GM12865 (cell line): ENCODE measurements around the gene KLHL33.

Source experiments
- DNase-seq: peaks from one replicate; pipeline ENCODE4 v3.0.0; 2010; ENCODE audit warnings: low read depth
- H3K4me3 ChIP-seq: 2 replicates; pipeline ENCODE4 v1.5.1; 2011; ENCODE audit warnings: mild to moderate bottlenecking, low read depth, low read length, control low read depth
- TF ChIP-seq, protein P1 (sequence below): IDR thresholded peaks from 2 replicates; pipeline ENCODE4 v1.5.1; 2011; ENCODE audit warnings: low read length, control low read depth, low read depth, inconsistent platforms; ENCODE audit not compliant: insufficient read depth; ENCODE audit errors: missing control alignments

The KLHL33 gene, protein sequence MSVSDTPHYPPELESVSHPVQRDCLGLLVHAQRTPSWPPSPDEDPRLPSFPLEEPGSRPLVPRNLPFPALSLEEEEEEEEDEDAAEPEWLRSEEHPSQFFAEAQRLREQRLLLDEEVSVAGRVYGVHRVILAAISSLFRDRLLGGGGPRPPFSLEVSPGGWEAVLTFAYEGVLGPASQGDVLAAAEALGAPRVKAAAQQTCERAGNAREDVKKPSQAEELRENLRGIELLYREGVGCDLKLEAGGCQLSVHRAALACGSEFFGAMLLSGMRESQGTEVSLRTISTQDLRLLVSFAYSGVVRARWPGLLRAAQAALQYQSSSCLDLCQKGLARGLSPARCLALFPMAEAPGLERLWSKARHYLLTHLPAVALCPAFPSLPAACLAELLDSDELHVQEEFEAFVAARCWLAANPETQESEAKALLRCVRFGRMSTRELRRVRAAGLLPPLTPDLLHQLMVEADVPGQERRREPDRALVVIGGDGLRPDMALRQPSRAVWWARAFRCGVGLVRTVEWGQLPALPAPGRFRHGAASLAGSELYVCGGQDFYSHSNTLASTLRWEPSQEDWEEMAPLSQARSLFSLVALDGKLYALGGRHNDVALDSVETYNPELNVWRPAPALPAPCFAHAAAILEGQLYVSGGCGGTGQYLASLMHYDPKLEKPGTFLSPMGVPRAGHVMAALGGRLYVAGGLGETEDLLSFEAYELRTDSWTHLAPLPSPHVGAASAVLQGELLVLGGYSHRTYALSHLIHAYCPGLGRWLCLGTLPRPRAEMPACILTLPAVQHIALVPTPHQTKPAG

DNA sequence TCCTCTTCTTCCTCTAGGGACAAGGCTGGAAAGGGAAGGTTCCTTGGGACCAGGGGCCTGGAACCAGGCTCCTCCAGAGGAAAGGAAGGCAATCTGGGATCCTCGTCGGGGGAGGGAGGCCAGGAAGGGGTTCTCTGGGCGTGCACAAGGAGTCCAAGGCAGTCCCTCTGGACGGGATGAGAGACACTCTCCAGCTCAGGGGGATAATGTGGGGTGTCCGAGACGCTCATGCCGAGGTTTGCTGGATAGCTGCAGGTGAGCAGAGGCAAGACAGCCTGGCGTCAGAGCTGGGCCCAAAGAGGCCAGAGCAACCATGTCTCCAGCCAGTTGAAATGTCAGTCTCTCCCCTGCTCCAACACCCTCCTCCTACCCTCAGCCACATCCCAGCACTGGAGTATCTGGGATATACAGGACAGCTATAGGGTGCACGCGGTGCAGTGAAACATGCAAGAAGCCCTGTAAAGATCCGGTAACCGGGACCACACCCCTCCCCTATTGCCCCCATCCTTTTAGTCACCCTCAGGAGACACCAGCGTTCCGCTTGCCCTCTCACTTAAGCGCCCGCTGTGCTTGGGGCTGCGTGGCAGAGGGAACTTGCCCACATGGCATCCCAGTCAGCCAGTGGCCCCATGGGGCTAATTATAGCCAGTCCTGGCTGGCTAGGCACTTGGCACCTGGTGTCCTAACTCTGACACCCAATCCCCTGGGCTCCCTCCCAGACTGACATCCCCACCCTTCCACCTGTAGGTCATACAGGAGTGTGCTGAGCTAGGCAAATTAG, at the start of gene KLHL33:
Gene KLHL33 (minus strand): TSS at position 585 of the 781 bp plus-strand sequence. CDS start 355 bp downstream, at position 230.
- TF ChIP-seq, protein P1, sequence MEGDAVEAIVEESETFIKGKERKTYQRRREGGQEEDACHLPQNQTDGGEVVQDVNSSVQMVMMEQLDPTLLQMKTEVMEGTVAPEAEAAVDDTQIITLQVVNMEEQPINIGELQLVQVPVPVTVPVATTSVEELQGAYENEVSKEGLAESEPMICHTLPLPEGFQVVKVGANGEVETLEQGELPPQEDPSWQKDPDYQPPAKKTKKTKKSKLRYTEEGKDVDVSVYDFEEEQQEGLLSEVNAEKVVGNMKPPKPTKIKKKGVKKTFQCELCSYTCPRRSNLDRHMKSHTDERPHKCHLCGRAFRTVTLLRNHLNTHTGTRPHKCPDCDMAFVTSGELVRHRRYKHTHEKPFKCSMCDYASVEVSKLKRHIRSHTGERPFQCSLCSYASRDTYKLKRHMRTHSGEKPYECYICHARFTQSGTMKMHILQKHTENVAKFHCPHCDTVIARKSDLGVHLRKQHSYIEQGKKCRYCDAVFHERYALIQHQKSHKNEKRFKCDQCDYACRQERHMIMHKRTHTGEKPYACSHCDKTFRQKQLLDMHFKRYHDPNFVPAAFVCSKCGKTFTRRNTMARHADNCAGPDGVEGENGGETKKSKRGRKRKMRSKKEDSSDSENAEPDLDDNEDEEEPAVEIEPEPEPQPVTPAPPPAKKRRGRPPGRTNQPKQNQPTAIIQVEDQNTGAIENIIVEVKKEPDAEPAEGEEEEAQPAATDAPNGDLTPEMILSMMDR, result no peak
- no peak within 1 kb of the TSS for H3K4me3 ChIP-seq
- DNase-seq, result no peak

DNA sequence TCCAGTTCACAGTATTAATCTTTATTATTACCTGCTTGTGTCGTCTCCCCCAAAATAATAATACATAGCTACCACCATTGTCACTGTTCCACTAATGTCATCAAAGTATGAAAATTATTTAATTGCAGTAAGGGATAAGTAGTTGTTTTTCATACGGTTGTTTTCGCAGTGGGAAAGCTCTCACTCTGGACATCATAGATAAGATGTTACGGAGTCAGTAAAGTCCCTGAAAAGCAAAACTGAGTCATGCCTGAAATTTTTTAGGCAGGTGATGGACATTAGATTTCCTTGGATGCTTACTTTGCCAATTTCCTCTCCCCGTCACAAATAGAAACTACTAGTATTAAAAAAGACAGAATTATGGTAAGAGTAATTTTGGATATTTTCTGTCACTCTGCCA, 46.4 kb upstream of the KLHL33 start:
- no peak for DNase-seq
- TF ChIP-seq, protein P1, result no peak
- H3K4me3 ChIP-seq, result no peak overlapping the region

DNA sequence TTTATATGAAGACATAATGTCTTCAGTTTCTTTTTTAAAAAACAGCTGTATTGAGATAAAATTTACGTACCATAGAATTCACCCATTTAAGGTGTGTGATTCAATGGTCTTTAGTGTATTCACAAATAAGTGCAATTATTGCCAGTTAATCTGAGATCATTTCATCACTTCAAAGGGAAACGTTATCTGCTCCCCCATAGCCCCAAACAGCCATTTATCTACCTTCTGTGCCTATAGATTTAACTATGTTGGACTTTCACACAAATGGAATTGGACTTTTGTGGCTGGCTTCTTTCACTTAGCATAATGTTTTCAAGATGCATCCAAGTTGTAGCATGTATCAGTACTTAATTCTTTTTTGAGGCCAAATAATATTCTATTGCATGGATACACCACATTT, 42.9 kb upstream of the KLHL33 start:
- TF ChIP-seq, protein P1, result no peak
- no peak overlapping the region for H3K4me3 ChIP-seq
- no peak for DNase-seq

DNA sequence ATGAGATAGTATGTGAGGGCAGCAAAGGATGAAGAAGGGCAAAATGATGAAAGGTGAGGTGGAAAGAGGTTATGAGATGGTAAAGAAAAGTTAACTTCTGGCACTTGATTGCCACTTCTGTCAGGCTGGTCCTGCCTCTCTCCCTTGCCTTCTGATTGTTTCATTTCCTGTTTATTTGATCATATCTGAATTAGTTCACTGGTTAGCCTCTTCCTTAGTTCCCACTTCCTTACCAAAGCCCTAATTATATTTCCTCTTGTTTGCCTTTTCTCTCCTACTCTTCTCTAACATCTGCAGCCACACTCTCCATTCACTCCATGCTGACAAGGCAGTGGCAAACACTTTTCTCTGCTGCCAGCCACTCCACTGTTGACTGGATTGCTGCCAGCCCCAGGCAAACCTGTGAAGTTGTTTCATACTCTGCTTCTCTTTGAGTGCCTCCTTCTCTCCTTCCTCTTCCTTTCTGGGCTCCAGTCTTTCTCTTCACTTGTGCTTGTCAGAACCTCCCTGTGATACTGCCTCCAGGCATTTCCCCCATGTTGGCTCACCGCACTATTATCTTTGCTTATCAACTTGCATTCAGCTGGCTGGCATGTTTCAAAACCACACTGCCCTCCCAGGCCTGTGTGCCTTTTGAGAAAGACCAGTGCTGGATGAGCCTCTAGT, 41.4 kb upstream of the KLHL33 start:
- H3K4me3 ChIP-seq, result no peak overlapping the region
- TF ChIP-seq, protein P1, result no peak
- DNase-seq, result no peak

DNA sequence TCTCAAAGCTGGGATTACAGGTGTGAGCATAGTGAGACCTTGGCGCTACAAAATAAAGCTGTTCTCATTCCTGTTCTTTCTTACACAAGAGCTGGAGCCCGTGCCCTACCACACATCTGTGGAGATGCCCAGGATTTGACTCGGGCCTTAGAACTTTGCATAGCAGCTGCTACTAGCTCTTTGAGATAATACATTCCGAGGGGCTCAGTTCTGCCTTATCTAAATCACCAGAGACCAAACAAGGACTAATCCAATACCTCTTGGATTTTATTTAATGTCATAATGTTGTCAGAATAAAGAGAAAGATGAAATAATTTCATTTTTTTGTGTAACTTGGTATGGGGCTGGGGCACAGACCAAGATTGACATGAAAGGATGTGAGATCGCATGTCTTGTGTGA, 40.8 kb upstream of the KLHL33 start:
- TF ChIP-seq, protein P1, result no peak
- no peak for DNase-seq
- H3K4me3 ChIP-seq, result no peak overlapping the region

DNA sequence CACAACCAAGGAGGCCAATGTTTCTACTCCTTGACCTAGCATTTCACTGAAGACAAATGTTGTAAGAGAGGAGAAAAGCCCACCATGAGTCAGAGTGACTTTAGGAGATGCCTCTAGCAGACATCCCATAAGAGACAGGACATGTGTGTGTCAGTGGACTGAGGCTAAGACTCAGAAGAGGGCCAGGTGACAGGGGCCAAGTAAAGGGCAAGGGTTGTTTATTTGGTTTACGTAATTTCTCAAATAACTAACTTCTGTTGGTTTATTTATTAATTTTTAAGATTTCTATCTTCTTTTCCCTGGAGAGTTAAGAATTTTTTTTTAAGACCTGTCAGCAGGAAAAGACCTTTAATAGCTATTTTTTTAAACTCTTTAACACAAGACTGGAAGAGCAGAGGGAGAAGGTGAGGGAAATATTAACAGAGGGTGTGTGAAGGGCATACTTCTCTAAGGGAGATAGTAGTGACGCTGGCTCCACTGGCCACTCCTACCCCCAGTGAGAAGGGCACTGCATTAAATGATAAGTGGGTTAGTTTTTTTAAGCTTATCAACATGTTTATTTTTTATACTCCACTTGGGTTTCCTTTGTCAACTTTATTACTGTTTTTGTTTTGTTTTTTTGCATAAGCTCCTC, 36.7 kb upstream of the KLHL33 start:
- H3K4me3 ChIP-seq, result no peak overlapping the region
- no peak for DNase-seq
- TF ChIP-seq, protein P1, result no peak
